Eye (tissue), 1 donor: ENCODE results near the gene IKZF4.
A peak's percentile ranks its signal among the peaks of the same experiment; 100 is the strongest.
"Not testable (repeated sequence)": the region's sequence is repeated elsewhere in the genome, so short reads cannot be mapped to it uniquely, and the experiment has no call there.

Experiments
- DNase-seq: peaks from one replicate; pipeline ENCODE4 v3.0.0-alpha.2; 2015

IKZF4 gene

GRCh38 chr12:56020423-56021184 lies at the start of gene IKZF4:
Gene IKZF4 (plus strand): TSS chr12:56021043. CDS start chr12:56021494, 451 bp downstream.
- DNase-seq: peak; percentile 95

- DNase-seq: no peak
Observed at GRCh38 chr12:55972042-55972441, 48.8 kb upstream of the IKZF4 start.

- DNase-seq: no peak
Observed at GRCh38 chr12:55972456-55972855, 48.4 kb upstream of the IKZF4 start.

GRCh38 chr12:55972911-55973598 lies 47.8 kb upstream of the IKZF4 start:
- DNase-seq: no peak

GRCh38 chr12:55973599-55974307 lies 47.1 kb upstream of the IKZF4 start, which contains the start of gene RAB5B:
Gene RAB5B (plus strand): TSS chr12:55974078. CDS start chr12:55986961, 12,883 bp downstream.
- peak; percentile 100 for DNase-seq

GRCh38 chr12:55974308-55974730 lies 46.5 kb upstream of the IKZF4 start:
- no peak for DNase-seq

- no peak for DNase-seq
Observed at GRCh38 chr12:55978393-55978792, 42.5 kb upstream of the IKZF4 start.

- no peak for DNase-seq
Observed at GRCh38 chr12:55979069-55979468, 41.8 kb upstream of the IKZF4 start.

GRCh38 chr12:55981882-55982281 lies 39.0 kb upstream of the IKZF4 start:
- not testable (repeated sequence) for DNase-seq

- no peak for DNase-seq
Observed at GRCh38 chr12:55982319-55982936, 38.4 kb upstream of the IKZF4 start.

- no peak for DNase-seq
Observed at GRCh38 chr12:55983232-55983842, 37.5 kb upstream of the IKZF4 start.

GRCh38 chr12:55984861-55985260 lies 36.0 kb upstream of the IKZF4 start:
- no peak for DNase-seq

- no peak for DNase-seq
Observed at GRCh38 chr12:55985341-55985740, 35.5 kb upstream of the IKZF4 start.

GRCh38 chr12:55985976-55986375 lies 34.9 kb upstream of the IKZF4 start:
- DNase-seq: not testable (repeated sequence)

GRCh38 chr12:55991110-55991509 lies 29.7 kb upstream of the IKZF4 start:
- no peak for DNase-seq

- no peak for DNase-seq
Observed at GRCh38 chr12:55993230-55993853, 27.5 kb upstream of the IKZF4 start.

- DNase-seq: no peak
Observed at GRCh38 chr12:55995366-55995765, 25.5 kb upstream of the IKZF4 start.

- DNase-seq: peak; percentile 92
Observed at GRCh38 chr12:55996201-55996714, 24.6 kb upstream of the IKZF4 start.

GRCh38 chr12:55996715-55997534 lies 23.9 kb upstream of the IKZF4 start, which contains the start of gene SUOX:
Gene SUOX (plus strand): TSS chr12:55997276. CDS start chr12:56002222, 4,946 bp downstream.
- DNase-seq: peak; percentile 97

- no peak for DNase-seq
Observed at GRCh38 chr12:55997535-55997859, 23.3 kb upstream of the IKZF4 start.

- DNase-seq: not testable (repeated sequence)
Observed at GRCh38 chr12:55999522-55999921, 21.3 kb upstream of the IKZF4 start.
